Urothelium cell line (cell line): ENCODE measurements around the gene NUDT7.

Source experiments
- DNase-seq: peaks from one replicate; pipeline ENCODE4 v3.0.0; 2011; ENCODE audit warnings: low spot score, mixed read lengths
- FAIRE-seq: peaks from 2 replicates; lab custom pipeline; 2011; peaks lifted over from hg19 to GRCh38; lab: Jason Lieb, UNC

The NUDT7 gene

DNA sequence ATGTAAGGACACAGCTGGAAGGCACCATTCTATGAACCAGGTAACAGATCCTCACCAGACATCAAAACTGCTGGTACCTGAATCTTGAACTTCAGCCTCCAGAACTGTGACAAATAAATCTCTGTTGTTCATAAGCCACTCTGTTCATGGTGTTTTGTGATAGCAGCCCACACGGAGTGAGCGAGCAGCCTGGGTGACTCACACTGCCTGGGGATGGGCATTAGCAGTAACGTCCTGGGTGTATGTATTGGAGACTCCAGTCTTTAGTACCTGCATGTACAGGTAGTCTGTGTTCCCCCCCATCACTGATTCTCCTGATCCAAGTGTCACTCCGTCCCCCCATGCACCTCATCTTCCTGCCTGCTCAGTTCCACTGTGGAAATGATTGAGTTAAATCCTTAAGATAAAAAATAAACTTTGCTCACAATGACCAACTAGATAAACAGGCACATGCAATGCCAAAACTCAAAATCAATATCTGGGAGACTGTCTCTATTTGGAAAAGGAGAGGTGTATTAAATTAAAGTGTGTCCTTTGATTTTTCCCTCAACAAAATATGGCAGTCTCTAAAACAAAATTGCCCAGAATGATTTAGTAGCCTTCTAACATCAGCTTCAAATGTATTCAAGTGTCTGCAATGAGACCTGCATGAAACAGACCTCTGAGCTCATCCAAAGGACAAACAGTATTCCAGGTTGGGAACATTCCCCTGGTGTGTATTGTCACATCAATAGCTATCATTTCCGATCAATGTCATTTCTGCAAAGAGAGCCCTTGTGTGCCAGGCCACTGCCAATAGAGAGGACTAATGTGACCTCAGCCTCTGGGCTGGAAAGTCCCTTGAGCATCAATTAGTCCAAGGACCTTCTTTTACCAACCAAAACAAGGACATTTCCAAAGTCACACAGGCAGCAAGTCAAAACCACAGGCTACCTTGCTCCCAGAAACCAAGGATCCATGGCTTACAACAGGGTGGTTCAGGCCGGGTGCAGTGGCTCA lies 53.9 kb downstream of the NUDT7 start:
- DNase-seq (peak; percentile 18), FAIRE-seq (no peak)

GRCh38 chr16:77777745-77778144 lies 55.4 kb downstream of the NUDT7 start:
- no peak for FAIRE-seq

GRCh38 chr16:77780378-77780837 lies 58.1 kb downstream of the NUDT7 start:
- peak; percentile 9 for FAIRE-seq
- DNase-seq, result peak; percentile 81

More at GRCh38 chr16:77777745-77778144, 55.4 kb downstream of the NUDT7 start:
- DNase-seq, result no peak

DNA sequence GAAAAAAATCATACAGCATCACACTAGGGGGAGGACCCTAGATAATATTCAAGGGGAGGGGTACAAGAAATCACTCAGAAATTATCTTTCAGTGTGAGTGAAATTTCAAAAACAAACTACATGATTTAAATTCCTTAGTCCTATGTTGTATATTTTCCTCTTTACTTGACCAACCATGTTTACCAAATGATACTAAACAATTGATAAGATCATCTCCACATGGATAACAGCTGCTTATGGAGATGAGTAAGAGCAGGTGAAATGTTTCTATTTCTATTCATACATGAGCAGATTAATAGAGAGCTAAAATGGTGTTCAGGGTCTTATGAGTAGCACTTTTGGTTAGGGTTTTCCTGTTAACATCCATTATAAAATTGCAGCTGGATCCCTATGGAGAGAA lies 58.8 kb downstream of the NUDT7 start:
- DNase-seq (no peak), FAIRE-seq (no peak)

DNA sequence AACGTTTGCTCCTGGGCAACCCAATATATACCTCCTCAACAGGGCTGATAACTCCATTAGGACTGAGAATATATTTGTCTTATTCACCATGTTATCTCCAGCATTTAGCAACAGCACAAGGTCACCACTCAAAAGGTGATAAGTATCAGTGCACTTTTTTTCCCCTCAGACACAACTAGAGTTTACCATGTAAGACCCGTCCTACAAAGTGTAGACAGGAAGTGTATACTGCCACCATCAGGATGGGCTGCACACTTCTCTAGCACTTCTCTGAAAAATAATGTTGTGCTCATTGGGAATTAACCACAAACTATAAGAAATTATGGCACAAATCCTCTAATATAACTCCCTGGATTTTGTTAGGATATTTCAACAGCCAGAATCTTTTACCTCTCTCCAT lies 60.4 kb downstream of the NUDT7 start:
- DNase-seq (no peak), FAIRE-seq (no peak)

DNA sequence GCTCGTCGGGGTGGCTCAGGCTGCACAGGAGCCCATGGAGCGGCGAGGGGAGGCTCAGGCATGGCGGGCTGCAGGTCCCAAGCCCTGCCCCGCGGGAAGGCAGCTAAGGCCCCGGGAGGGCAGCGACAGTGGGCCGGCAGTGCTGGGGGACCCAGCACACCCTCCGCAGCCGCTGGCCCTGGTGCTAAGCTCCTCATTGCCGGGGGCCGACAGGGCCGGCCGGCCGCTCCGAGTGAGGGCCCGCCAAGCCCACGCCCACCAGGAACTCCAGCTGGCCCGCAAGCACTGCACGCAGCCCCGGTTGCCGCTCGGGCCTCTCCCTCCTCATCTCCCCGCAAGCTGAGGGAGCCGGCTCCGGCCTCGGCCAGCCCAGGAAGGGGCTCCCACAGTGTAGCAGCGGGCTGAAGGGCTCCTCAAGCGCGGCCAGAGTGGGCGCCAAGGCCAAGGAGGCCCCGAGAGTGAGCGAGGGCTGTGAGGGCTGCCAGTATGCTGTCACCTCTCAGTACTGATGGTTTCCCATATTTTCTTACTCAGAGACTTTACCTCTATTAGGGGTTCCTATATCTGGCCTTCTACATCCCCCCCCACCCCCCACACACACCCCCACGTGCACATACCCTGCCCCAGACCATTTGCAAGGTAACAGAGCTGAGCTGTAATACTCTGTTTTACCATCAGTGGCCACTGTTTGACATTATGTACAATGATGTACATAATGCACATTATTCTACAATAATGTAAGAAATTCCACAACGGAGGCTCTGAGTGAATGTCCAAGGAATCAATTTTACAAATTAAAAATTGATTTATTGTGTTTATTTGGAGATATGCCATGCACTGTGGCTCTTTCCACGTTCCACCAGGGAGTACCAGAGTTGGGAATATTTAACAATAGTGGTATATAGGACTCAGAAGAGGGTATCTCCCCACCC lies 62.4 kb downstream of the NUDT7 start:
- DNase-seq (no peak), FAIRE-seq (no peak)

GRCh38 chr16:77785373-77785764 lies 63.1 kb downstream of the NUDT7 start:
- DNase-seq (no peak), FAIRE-seq (no peak)

GRCh38 chr16:77786186-77786847 lies 64.0 kb downstream of the NUDT7 start:
- no peak for DNase-seq
- no peak for FAIRE-seq

DNA sequence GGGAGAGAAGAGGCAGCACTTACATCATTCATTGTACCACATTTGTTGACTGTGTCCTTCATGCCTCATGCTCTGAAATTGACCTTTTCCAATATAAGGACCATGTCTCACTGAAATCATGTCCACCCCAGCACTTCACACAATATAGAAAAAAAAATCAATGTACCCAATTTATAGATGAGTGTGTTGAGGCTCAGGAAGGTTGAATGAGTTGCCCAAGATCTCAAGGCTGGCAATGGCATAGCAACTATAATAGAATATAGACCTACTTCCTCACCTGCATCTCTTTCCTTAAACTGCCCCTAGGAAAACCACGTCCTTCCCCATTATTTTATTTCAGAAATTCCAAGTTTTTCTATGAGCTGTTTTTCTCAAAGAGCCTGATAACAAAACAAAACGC lies 65.1 kb downstream of the NUDT7 start:
- FAIRE-seq, result no peak
- no peak for DNase-seq

- peak; percentile 79 for DNase-seq
- FAIRE-seq, result no peak
Measured at GRCh38 chr16:77788181-77789084, 66.1 kb downstream of the NUDT7 start, which contains the start of gene VAT1L. TSS of gene VAT1L (plus strand) at chr16:77788564. CDS start at chr16:77788683, 119 bp downstream.

DNA sequence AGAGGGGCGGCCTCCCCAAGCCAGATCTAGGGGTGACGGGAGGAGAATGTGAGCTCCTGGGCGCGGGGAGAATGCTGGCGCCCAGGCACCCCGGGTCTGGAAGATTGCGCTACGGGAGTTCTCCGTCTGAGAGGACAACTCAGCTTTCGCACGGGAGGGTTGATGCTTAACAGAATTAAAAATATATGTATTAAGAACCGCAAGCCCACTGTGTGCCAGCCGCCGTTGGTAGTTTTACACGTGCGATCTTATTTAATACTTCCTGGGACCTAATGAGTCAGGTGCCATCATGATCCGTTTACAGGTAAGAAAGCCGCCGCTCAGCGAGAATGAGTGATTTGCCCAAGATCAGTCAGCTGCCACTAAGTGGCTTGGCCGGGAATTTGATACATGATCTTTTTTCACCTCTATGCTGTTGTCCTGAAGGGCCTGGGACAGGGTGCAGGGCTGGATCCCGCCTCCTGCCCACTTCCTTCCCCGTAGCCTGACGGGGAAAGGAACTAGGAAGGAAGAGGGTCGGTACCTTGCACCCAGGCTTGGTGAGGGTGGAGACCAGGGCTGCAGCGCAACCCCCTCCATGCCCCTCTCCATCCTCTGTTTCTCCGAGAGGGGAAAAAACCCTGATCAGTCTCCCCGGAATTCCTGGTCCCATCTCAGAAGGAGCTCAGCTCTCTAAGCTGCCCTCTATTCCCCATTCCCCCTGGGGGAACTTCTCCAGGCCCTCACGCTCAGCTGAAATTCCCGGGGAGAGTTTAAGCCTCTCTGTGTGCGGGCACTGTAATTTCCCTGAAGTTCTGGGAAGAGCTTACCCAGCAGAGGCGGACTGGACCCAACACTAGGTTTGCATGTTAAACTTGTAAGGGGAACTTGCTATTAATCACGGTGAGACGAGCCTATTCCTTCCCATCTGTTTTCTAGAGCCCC lies 67.0 kb downstream of the NUDT7 start:
- FAIRE-seq, result no peak
- DNase-seq, result peak; percentile 27

DNA sequence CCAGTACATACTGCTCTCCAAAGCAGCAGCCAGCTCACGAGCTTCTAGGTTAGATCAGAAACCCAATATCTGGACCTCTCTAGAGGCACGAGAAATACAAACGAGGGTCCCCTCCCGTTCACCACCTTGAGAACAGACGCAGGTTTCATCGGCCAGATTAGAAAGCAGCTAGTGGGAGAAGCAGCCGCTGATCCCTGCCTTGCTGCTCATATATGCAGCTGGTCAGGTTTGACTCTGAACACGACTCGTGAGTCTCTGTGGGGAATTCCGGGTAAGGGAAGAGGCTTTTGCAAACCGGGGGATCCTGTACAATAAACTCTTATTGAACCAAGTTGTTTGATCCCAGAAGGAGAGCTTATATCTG lies 67.7 kb downstream of the NUDT7 start:
- FAIRE-seq (no peak), DNase-seq (no peak)

- FAIRE-seq, result no peak
- no peak for DNase-seq
Measured at GRCh38 chr16:77790912-77791311, 68.6 kb downstream of the NUDT7 start.
